GM19239 (cell line): Measurements from ENCODE around the gene PRPF40B.

Experiments
- DNase-seq: peaks from one replicate; pipeline ENCODE4 v3.0.0; 2011; ENCODE audit warnings: low spot score; ENCODE audit not compliant: insufficient read length
- FAIRE-seq: peaks from 2 replicates; lab custom pipeline; 2011; peaks lifted over from hg19 to GRCh38; lab: Jason Lieb, UNC

Gene PRPF40B

GRCh38 chr12:49635036-49635435 is 11.7 kb downstream of the PRPF40B start:
- FAIRE-seq (no peak), DNase-seq (no peak)

- no peak for DNase-seq
- no peak for FAIRE-seq
Observed at GRCh38 chr12:49635656-49636055, 12.3 kb downstream of the PRPF40B start.

GRCh38 chr12:49636574-49636973 is 13.2 kb downstream of the PRPF40B start:
- no peak for DNase-seq
- FAIRE-seq: no peak

- FAIRE-seq (peak; percentile 90), DNase-seq (peak; percentile 76)
Observed at GRCh38 chr12:49636979-49637755, 13.8 kb downstream of the PRPF40B start.

GRCh38 chr12:49641748-49642369 is 18.5 kb downstream of the PRPF40B start:
- DNase-seq (no peak), FAIRE-seq (no peak)

- FAIRE-seq: no peak
- DNase-seq: no peak
Observed at GRCh38 chr12:49642370-49642802, 19.0 kb downstream of the PRPF40B start.

- FAIRE-seq (no peak), DNase-seq (no peak)
Observed at GRCh38 chr12:49643135-49643534, 19.8 kb downstream of the PRPF40B start.

GRCh38 chr12:49643961-49644619 is 20.7 kb downstream of the PRPF40B start:
- FAIRE-seq (no peak), DNase-seq (no peak)

GRCh38 chr12:49644620-49644994 is 21.2 kb downstream of the PRPF40B start:
- DNase-seq (peak; percentile 93), FAIRE-seq (peak; percentile 68)

- DNase-seq (no peak), FAIRE-seq (no peak)
Observed at GRCh38 chr12:49645146-49646039, 22.0 kb downstream of the PRPF40B start.

- FAIRE-seq (no peak), DNase-seq (no peak)
Observed at GRCh38 chr12:49646331-49646830, 23.0 kb downstream of the PRPF40B start.

- DNase-seq (no peak), FAIRE-seq (no peak)
Observed at GRCh38 chr12:49646871-49647654, 23.7 kb downstream of the PRPF40B start.

- DNase-seq: no peak
- FAIRE-seq: peak; percentile 40
Observed at GRCh38 chr12:49647827-49648711, 24.7 kb downstream of the PRPF40B start.

GRCh38 chr12:49648712-49649003 is 25.3 kb downstream of the PRPF40B start:
- FAIRE-seq (no peak), DNase-seq (no peak)

GRCh38 chr12:49649445-49649844 is 26.1 kb downstream of the PRPF40B start:
- FAIRE-seq (no peak), DNase-seq (no peak)

GRCh38 chr12:49649892-49650291 is 26.5 kb downstream of the PRPF40B start:
- no peak for DNase-seq
- FAIRE-seq: no peak

- FAIRE-seq (peak; percentile 4), DNase-seq (no peak)
Observed at GRCh38 chr12:49651855-49652254, 28.5 kb downstream of the PRPF40B start.

- FAIRE-seq (no peak), DNase-seq (no peak)
Observed at GRCh38 chr12:49652921-49653520, 29.7 kb downstream of the PRPF40B start.
